GM23338 (cell line): Measurements from ENCODE around the gene RTEL1. TPM values are rescaled to one million over a fixed set of nuclear protein-coding genes. Genes with fewer than 3 reads are reported as not detected.

ENCODE experiments used
- ATAC-seq: fragments of 200-7000 bp; cut with Tn5 transposase; 3 replicates; pipeline ENCODE4 v1.9.1; 2020
- DNase-seq: peaks from one replicate; pipeline ENCODE4 v3.0.0-alpha.2; 2015; ENCODE audit warnings: low spot score
- H2AFZ ChIP-seq: fragments of 200-600 bp; sonication (generic); 2 replicates; pipeline ENCODE4 v1.8.0; 2016; ENCODE audit warnings: antibody characterized with exemption, mild to moderate bottlenecking, moderate library complexity
- H3F3A ChIP-seq: fragments of 200-600 bp; sonication (generic); replicated peaks from 2 replicates; pipeline ENCODE4 v1.8.0; 2017; ENCODE audit warnings: antibody characterized with exemption, mixed run types, low read depth
- H3K27ac ChIP-seq: fragments of 200-600 bp; sonication (generic); 2 replicates; pipeline ENCODE4 v1.6.1; 2016; ENCODE audit warnings: low read depth
- H3K27me3 ChIP-seq: fragments of 200-600 bp; sonication (generic); 2 replicates; pipeline ENCODE4 v1.8.0; 2016; ENCODE audit warnings: mild to moderate bottlenecking, mixed run types, moderate library complexity; ENCODE audit not compliant: insufficient read depth
- H3K36me3 ChIP-seq: fragments of 200-600 bp; sonication (generic); 2 replicates; pipeline ENCODE4 v1.8.0; 2016; ENCODE audit warnings: mild to moderate bottlenecking; ENCODE audit not compliant: insufficient read depth
- H3K4me1 ChIP-seq: fragments of 200-600 bp; sonication (generic); 2 replicates; pipeline ENCODE4 v1.8.0; 2016; ENCODE audit warnings: mild to moderate bottlenecking, moderate library complexity; ENCODE audit not compliant: insufficient read depth
- H3K4me2 ChIP-seq: fragments of 200-600 bp; sonication (generic); 2 replicates; pipeline ENCODE4 v1.7.1; 2017; ENCODE audit warnings: mixed run types
- H3K4me3 ChIP-seq: fragments of 200-600 bp; sonication (generic); 2 replicates; pipeline ENCODE4 v1.6.1; 2016; ENCODE audit warnings: mixed run types
- H3K79me2 ChIP-seq: fragments of 200-600 bp; sonication (generic); replicated peaks from 2 replicates; pipeline ENCODE4 v1.8.0; 2017; ENCODE audit warnings: mild to moderate bottlenecking; ENCODE audit not compliant: insufficient read depth
- H3K9me2 ChIP-seq: fragments of 200-600 bp; sonication (generic); 2 replicates; pipeline ENCODE4 v1.8.0; 2017; ENCODE audit not compliant: insufficient read depth
- H4K20me1 ChIP-seq: fragments of 200-600 bp; sonication (generic); replicated peaks from 2 replicates; pipeline ENCODE4 v1.8.0; 2017; ENCODE audit warnings: mild to moderate bottlenecking; ENCODE audit not compliant: insufficient read depth
- H3K27ac Mint-ChIP-seq: 2 replicates; pipeline ENCODE4 v1.8.0; 2020; ENCODE audit warnings: inconsistent platforms, mild to moderate bottlenecking, moderate library complexity, mixed read lengths
- H3K27me3 Mint-ChIP-seq: 3 replicates; pipeline ENCODE4 v1.8.0; 2022; ENCODE audit warnings: low read depth, mild to moderate bottlenecking, moderate library complexity, mixed read lengths, inconsistent platforms; ENCODE audit not compliant: insufficient read depth, poor library complexity
- H3K36me3 Mint-ChIP-seq: 3 replicates; pipeline ENCODE4 v1.8.0; 2021; ENCODE audit warnings: low read depth, mild to moderate bottlenecking, inconsistent platforms, moderate library complexity, mixed read lengths
- H3K4me1 Mint-ChIP-seq: 3 replicates; pipeline ENCODE4 v1.8.0; 2020; ENCODE audit warnings: mild to moderate bottlenecking, inconsistent platforms, mixed read lengths
- H3K4me3 Mint-ChIP-seq: 3 replicates; pipeline ENCODE4 v1.8.0; 2021; ENCODE audit warnings: moderate library complexity, mild to moderate bottlenecking, inconsistent platforms, mixed read lengths
- H3K9me3 Mint-ChIP-seq: 3 replicates; pipeline ENCODE4 v1.8.0; 2020; ENCODE audit warnings: moderate library complexity, mild to moderate bottlenecking, inconsistent platforms, mixed read lengths
- CREB1 ChIP-seq: fragments of 250-450 bp; sonication (Bioruptor Pico); IDR thresholded peaks from 2 replicates; pipeline ENCODE4 v1.5.0; 2020; ENCODE audit warnings: low read depth, mild to moderate bottlenecking, moderate library complexity
- EZH2 ChIP-seq: fragments of 200-600 bp; sonication (generic); IDR thresholded peaks from one replicate; pipeline ENCODE4 v1.8.0; 2017; ENCODE audit warnings: antibody characterized with exemption, mild to moderate bottlenecking, low read depth; ENCODE audit not compliant: unreplicated experiment
- JUNB ChIP-seq: IDR thresholded peaks from one replicate; pipeline ENCODE4 v1.6.1; 2016; ENCODE audit warnings: antibody characterized with exemption; ENCODE audit not compliant: unreplicated experiment
- NANOG ChIP-seq: IDR thresholded peaks from 2 replicates; pipeline ENCODE4 v1.6.1; 2016; ENCODE audit warnings: antibody characterized with exemption, borderline replicate concordance
- POLR2AphosphoS5 ChIP-seq: IDR thresholded peaks from 2 replicates; pipeline ENCODE4 v1.6.1; 2016; ENCODE audit warnings: antibody characterized with exemption, low read depth
- STAT1 ChIP-seq: IDR thresholded peaks from one replicate; pipeline ENCODE4 v1.6.1; 2016; ENCODE audit warnings: antibody characterized with exemption; ENCODE audit not compliant: unreplicated experiment
- ZNF114 ChIP-seq: fragments of 250-450 bp; sonication (Bioruptor Pico); IDR thresholded peaks from 2 replicates; pipeline ENCODE4 v1.5.0; 2020; ENCODE audit warnings: mild to moderate bottlenecking, moderate library complexity
- polyA plus RNA-seq: library from polyadenylated mRNA; unstranded; fragments of >200 nt; fragmentation: Nextera tagmentation; extraction: Ambion mirVana; gene quantifications from 2 replicates; pipeline ENCODE4 v1.2.1, GENCODE V29; 2016
- total RNA-seq: library from RNA; depleted of rRNA; stranded (reverse); fragments of >200 nt; shearing (Covaris generic); gene quantifications from 2 replicates; pipeline ENCODE4 v1.2.3, GENCODE V29; 2014
- TF ChIP-seq, protein P1 (sequence below): IDR thresholded peaks from one replicate; pipeline ENCODE4 v1.6.1; 2018; ENCODE audit warnings: antibody characterized with exemption; ENCODE audit not compliant: unreplicated experiment
- TF ChIP-seq, protein P2 (sequence below): fragments of 250-450 bp; sonication (Bioruptor Pico); IDR thresholded peaks from 2 replicates; pipeline ENCODE4 v1.5.0; 2020; ENCODE audit warnings: mild to moderate bottlenecking, moderate library complexity

Gene RTEL1
- total and polyA plus RNA-seq, 2 experiments from 2014 or later, result 14.2 to 34.5 TPM

DNA sequence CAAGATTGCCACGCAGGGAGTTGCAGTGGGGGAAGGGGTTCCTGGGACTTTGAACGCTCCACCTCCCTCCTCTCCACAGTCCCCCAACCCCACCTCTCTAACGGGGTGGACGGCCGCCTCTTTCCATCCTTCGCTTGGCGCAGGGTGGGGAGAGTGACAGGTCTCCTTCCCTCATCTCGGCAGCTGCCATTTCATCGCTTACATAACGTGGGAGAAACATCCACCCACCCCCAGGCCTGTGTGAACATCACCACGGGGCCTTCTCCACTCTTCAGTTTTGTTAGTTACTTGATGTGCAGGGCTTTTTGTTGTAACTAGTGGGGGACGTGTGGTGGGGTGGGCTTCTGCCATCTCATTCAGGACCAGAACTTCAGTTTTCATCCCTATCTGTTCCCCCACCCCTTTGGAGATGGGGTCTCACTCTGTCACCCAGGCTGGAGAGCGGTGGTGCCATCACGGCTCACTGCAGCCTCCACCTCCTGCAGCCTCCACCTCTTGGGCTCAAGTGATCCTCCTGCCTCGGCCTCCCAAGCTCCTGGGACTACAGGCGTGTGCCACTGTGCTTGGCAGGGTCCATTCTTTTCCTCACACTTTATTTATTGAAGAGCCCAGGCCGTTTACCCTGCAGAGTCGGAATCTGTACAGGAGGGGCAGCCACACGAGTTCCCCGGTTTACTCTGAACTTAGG is 17.7 kb downstream of the RTEL1 start:
- H3K36me3 ChIP-seq, result no peaks in the 10 kb centered on the region
- H3K9me3 Mint-ChIP-seq, result no peaks in the 10 kb centered on the region

More for the DNA sequence above, 17.7 kb downstream of the RTEL1 start:
- H3K4me3 ChIP-seq, result no peak overlapping the region
- ATAC-seq (no peak), DNase-seq (no peak)
- H3K79me2 ChIP-seq, result no peaks in the 10 kb centered on the region
- H3K4me1 ChIP-seq, result no peaks in the 10 kb centered on the region
- no peaks in the 10 kb centered on the region for H3F3A ChIP-seq
- no peak overlapping the region for H2AFZ ChIP-seq
- Mint-ChIP-seq H3K4me3 (no peak overlapping the region), H3K27me3 (peaks cover 7% of the 10 kb centered on the region), H3K27ac (no peak overlapping the region), H3K4me1 (no peaks in the 10 kb centered on the region), H3K36me3 (peaks cover 25% of the 10 kb centered on the region)
- H3K4me2 ChIP-seq, result no peak overlapping the region
- H3K27ac ChIP-seq, result no peak overlapping the region
- no peaks in the 10 kb centered on the region for H3K9me2 ChIP-seq
- H4K20me1 ChIP-seq, result no peaks in the 10 kb centered on the region
- TF ChIP-seq ZNF114, result no peak
- no peak for TF ChIP-seq CREB1 (CRISPR knock-in tag)
- TF ChIP-seq POLR2AphosphoS5, result no peak
- TF ChIP-seq, protein P1, sequence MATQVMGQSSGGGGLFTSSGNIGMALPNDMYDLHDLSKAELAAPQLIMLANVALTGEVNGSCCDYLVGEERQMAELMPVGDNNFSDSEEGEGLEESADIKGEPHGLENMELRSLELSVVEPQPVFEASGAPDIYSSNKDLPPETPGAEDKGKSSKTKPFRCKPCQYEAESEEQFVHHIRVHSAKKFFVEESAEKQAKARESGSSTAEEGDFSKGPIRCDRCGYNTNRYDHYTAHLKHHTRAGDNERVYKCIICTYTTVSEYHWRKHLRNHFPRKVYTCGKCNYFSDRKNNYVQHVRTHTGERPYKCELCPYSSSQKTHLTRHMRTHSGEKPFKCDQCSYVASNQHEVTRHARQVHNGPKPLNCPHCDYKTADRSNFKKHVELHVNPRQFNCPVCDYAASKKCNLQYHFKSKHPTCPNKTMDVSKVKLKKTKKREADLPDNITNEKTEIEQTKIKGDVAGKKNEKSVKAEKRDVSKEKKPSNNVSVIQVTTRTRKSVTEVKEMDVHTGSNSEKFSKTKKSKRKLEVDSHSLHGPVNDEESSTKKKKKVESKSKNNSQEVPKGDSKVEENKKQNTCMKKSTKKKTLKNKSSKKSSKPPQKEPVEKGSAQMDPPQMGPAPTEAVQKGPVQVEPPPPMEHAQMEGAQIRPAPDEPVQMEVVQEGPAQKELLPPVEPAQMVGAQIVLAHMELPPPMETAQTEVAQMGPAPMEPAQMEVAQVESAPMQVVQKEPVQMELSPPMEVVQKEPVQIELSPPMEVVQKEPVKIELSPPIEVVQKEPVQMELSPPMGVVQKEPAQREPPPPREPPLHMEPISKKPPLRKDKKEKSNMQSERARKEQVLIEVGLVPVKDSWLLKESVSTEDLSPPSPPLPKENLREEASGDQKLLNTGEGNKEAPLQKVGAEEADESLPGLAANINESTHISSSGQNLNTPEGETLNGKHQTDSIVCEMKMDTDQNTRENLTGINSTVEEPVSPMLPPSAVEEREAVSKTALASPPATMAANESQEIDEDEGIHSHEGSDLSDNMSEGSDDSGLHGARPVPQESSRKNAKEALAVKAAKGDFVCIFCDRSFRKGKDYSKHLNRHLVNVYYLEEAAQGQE, result no peak
- TF ChIP-seq, protein P2, sequence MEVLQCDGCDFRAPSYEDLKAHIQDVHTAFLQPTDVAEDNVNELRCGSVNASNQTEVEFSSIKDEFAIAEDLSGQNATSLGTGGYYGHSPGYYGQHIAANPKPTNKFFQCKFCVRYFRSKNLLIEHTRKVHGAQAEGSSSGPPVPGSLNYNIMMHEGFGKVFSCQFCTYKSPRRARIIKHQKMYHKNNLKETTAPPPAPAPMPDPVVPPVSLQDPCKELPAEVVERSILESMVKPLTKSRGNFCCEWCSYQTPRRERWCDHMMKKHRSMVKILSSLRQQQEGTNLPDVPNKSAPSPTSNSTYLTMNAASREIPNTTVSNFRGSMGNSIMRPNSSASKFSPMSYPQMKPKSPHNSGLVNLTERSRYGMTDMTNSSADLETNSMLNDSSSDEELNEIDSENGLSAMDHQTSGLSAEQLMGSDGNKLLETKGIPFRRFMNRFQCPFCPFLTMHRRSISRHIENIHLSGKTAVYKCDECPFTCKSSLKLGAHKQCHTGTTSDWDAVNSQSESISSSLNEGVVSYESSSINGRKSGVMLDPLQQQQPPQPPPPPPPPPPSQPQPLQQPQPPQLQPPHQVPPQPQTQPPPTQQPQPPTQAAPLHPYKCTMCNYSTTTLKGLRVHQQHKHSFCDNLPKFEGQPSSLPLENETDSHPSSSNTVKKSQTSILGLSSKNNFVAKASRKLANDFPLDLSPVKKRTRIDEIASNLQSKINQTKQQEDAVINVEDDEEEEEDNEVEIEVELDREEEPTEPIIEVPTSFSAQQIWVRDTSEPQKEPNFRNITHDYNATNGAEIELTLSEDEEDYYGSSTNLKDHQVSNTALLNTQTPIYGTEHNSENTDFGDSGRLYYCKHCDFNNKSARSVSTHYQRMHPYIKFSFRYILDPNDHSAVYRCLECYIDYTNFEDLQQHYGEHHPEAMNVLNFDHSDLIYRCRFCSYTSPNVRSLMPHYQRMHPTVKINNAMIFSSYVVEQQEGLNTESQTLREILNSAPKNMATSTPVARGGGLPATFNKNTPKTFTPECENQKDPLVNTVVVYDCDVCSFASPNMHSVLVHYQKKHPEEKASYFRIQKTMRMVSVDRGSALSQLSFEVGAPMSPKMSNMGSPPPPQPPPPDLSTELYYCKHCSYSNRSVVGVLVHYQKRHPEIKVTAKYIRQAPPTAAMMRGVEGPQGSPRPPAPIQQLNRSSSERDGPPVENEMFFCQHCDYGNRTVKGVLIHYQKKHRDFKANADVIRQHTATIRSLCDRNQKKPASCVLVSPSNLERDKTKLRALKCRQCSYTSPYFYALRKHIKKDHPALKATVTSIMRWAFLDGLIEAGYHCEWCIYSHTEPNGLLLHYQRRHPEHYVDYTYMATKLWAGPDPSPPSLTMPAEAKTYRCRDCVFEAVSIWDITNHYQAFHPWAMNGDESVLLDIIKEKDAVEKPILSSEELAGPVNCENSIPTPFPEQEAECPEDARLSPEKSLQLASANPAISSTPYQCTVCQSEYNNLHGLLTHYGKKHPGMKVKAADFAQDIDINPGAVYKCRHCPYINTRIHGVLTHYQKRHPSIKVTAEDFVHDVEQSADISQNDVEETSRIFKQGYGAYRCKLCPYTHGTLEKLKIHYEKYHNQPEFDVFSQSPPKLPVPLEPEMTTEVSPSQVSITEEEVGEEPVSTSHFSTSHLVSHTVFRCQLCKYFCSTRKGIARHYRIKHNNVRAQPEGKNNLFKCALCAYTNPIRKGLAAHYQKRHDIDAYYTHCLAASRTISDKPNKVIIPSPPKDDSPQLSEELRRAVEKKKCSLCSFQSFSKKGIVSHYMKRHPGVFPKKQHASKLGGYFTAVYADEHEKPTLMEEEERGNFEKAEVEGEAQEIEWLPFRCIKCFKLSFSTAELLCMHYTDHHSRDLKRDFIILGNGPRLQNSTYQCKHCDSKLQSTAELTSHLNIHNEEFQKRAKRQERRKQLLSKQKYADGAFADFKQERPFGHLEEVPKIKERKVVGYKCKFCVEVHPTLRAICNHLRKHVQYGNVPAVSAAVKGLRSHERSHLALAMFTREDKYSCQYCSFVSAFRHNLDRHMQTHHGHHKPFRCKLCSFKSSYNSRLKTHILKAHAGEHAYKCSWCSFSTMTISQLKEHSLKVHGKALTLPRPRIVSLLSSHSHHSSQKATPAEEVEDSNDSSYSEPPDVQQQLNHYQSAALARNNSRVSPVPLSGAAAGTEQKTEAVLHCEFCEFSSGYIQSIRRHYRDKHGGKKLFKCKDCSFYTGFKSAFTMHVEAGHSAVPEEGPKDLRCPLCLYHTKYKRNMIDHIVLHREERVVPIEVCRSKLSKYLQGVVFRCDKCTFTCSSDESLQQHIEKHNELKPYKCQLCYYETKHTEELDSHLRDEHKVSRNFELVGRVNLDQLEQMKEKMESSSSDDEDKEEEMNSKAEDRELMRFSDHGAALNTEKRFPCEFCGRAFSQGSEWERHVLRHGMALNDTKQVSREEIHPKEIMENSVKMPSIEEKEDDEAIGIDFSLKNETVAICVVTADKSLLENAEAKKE (CRISPR knock-in tag), result no peak
- no peak for TF ChIP-seq STAT1
- no peak for TF ChIP-seq JUNB
- no peak for TF ChIP-seq EZH2
- no peak for TF ChIP-seq NANOG
- H3K27me3 ChIP-seq, result no peaks in the 10 kb centered on the region
